Measurements from ENCODE around the gene CALML6. TPM values are rescaled to one million over a fixed set of nuclear protein-coding genes. Genes with fewer than 3 reads are reported as not detected.

CALML6 gene
- total and polyA plus RNA-seq, 2 of the 4 experiments (the other 2 are of a cell fraction), result 0.91 TPM; not detected in 1

GRCh38 chr1:1921901-1922701 lies 7.0 kb downstream of the CALML6 start:
- no TSS peak for BruUV-seq (replicated peaks)
- no peak overlapping the region for H2BK15ac ChIP-seq (ENCODE audit: low read depth, low read length)
- dilution Hi-C loops (cut with HindIII; ENCODE audit: low sequenced_read_pairs, unreplicated experiment), result no loop called here
- 70% methylated on average over 2 of the region's 16 CpGs; no CpG with 5 or more reads in 1 of the 2 experiments for WGBS, 2 experiments (ENCODE audit: extremely low coverage in 2 of 2, insufficient read length in 1 of 2)
- peaks cover 2% of the 10 kb centered on the region; the same call in 1 of the 2 replicates for H3K4me1 ChIP-seq (ENCODE audit: control insufficient read depth, insufficient read depth, low read length)
- no peak overlapping the region for H2BK20ac ChIP-seq (ENCODE audit: low read depth, low read length)
- peaks cover 4% of the 10 kb centered on the region; the same call in 1 of the 2 replicates for H3K9me1 ChIP-seq (ENCODE audit: insufficient read depth, low read length)
- H3K27ac ChIP-seq (ENCODE audit: insufficient read depth, low read length), result no peak overlapping the region
- H2BK5ac ChIP-seq (ENCODE audit: low read depth, low read length, poor library complexity, severe bottlenecking), result no peak overlapping the region
- H4K91ac ChIP-seq (ENCODE audit: insufficient read depth, low read depth, low read length), result no peak overlapping the region
- H3K9me3 ChIP-seq (ENCODE audit: control insufficient read depth, insufficient read depth, low read length), result no peaks in the 10 kb centered on the region
- DNase-seq (no peak), ATAC-seq (ENCODE audit: low read depth) (no peak)
- no peak overlapping the region for H3K4me3 ChIP-seq (ENCODE audit: insufficient read depth, low read depth, low read length)
- no peak overlapping the region for H4K5ac ChIP-seq (ENCODE audit: low read depth, low read length)
- intact Hi-C loops (cut with micrococcal nuclease), result no loop called here
- no peaks in the 10 kb centered on the region for H3K79me1 ChIP-seq (ENCODE audit: low read depth in 1 of 2, low read length in 2 of 2)
- H3K4ac ChIP-seq (ENCODE audit: low read depth, low read length), result no peak overlapping the region
- no peak for TF ChIP-seq MAZ (IDR thresholded peaks at IDR 0.05; ENCODE audit: borderline replicate concordance, low read depth, low read length)
- no peak for TF ChIP-seq RCOR1 (IDR thresholded peaks at IDR 0.05; ENCODE audit: insufficient replicate concordance, low read length)
- no peak for TF ChIP-seq SMC3 (IDR thresholded peaks at IDR 0.05; ENCODE audit: low read depth, low read length)
- TF ChIP-seq MAFK (IDR thresholded peaks at IDR 0.05; ENCODE audit: low read depth, low read length), result no peak
- no peak for TF ChIP-seq CEBPB (IDR thresholded peaks at IDR 0.05; ENCODE audit: low read depth, low read length)
- no peak for TF ChIP-seq BHLHE40 (IDR thresholded peaks at IDR 0.05; ENCODE audit: low read depth, low read length)
- no peak for TF ChIP-seq USF2 (IDR thresholded peaks at IDR 0.05; ENCODE audit: low read depth, low read length)
- no peak for TF ChIP-seq CTCF (conservative IDR thresholded peaks at IDR 0.05; ENCODE audit: low read depth, low read length)
- no peak for TF ChIP-seq MXI1 (IDR thresholded peaks at IDR 0.05; ENCODE audit: borderline replicate concordance, low read depth, low read length)
- TF ChIP-seq RFX5 (IDR thresholded peaks at IDR 0.05; ENCODE audit: low read depth, low read length), result no peak
- TF ChIP-seq POLR2A (IDR thresholded peaks at IDR 0.05; ENCODE audit: low read depth, low read length), result no peak
- TF ChIP-seq NFE2L2 (IDR thresholded peaks at IDR 0.05; ENCODE audit: low read depth, low read length), result no peak
- TF ChIP-seq ELK1 (IDR thresholded peaks at IDR 0.05; ENCODE audit: borderline replicate concordance, low read depth, low read length), result no peak
- TF ChIP-seq RAD21 (IDR thresholded peaks at IDR 0.05; ENCODE audit: low read length), result no peak
- TF ChIP-seq CHD1 (IDR thresholded peaks at IDR 0.05; ENCODE audit: low read depth, low read length), result no peak
- CTCF ChIA-PET, result interaction anchor here (1.1 kb wide), 1 partner anchor 218 kb away, joined by 3 read pairs; no protein-coding TSS in a partner anchor
- no peaks in the 10 kb centered on the region for H4K20me1 ChIP-seq (ENCODE audit: insufficient read depth, low read length)
- no peaks in the 10 kb centered on the region for H3K36me3 ChIP-seq (ENCODE audit: control insufficient read depth, insufficient read depth, low read length)
- H3K9ac ChIP-seq (ENCODE audit: low read depth, low read length), result no peak overlapping the region
- H3K23ac ChIP-seq (ENCODE audit: low read depth, low read length), result no peak overlapping the region
- no peak overlapping the region for H2BK120ac ChIP-seq (ENCODE audit: low read depth, low read length)
- H3K18ac ChIP-seq (ENCODE audit: low read depth, low read length), result no peak overlapping the region
- in situ Hi-C loops (cut with MboI; ENCODE audit: low sequenced_read_pairs), result no loop called here
- no peak overlapping the region for H2AK9ac ChIP-seq (replicated peaks; ENCODE audit: low read depth, low read length, poor library complexity)
- H3K14ac ChIP-seq (replicated peaks; ENCODE audit: low read depth, low read length), result no peak overlapping the region
- no peak overlapping the region for H2AFZ ChIP-seq (replicated peaks; ENCODE audit: low read length, poor library complexity)
- no peak overlapping the region for H3K56ac ChIP-seq (ENCODE audit: extremely low read depth, insufficient read depth, low read length)
- H3K4me2 ChIP-seq (ENCODE audit: low read depth, low read length), result no peak overlapping the region
- POLR2A ChIA-PET (ENCODE audit: unreplicated experiment), result no interaction called here
- no peak overlapping the region for H4K8ac ChIP-seq (ENCODE audit: low read depth in 2 of 2, low read length in 2 of 2)
- H2AK5ac ChIP-seq (ENCODE audit: low read depth, low read length), result no peak overlapping the region
- H3K27me3 ChIP-seq (ENCODE audit: control insufficient read depth, insufficient read depth, low read length), result peaks cover 5% of the 10 kb centered on the region; the same call in 1 of the 2 replicates

All from IMR-90 (cell line).